Anterior cingulate cortex (tissue), 58 donors: ENCODE results near the gene KIF16B.
A peak's percentile ranks its signal among the peaks of the same experiment; 100 is the strongest.

Experiments used
- DNase-seq, 58 donors: peaks; one replicate each; lab custom pipeline; 2025; lab: John Stamatoyannopoulos, UW

The KIF16B gene

DNA sequence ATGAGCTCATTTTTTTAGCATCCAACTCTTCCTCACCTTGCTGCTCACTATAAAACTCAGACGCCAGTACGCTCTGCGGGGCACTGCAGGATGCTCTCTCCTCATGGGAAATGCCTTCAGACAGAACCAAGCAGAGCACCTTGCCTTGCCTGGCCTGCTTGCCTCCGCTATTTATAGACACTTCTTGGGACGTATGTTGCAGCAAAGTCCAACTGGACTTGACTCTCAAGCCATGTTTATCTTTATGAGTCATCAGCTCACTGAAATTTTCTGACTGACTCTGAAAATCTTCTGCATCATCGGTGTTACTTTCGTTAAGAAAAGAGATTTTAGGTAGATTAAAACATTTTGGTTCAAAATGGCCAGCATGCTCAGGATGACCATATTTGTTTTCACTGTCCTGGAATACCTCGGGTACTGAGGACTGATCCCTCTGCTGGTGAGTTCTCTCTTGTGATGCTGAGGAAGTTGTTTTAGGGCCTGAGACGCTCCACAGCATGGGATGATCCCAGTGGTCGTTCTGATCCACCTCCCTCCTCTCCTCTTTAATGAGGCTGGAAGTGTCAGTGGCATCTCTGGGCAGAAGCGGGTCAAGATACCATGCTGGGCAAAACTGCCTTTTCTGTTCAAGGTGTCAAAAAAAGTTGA is 204.5 kb downstream of the KIF16B start:
- no peak for DNase-seq

DNA sequence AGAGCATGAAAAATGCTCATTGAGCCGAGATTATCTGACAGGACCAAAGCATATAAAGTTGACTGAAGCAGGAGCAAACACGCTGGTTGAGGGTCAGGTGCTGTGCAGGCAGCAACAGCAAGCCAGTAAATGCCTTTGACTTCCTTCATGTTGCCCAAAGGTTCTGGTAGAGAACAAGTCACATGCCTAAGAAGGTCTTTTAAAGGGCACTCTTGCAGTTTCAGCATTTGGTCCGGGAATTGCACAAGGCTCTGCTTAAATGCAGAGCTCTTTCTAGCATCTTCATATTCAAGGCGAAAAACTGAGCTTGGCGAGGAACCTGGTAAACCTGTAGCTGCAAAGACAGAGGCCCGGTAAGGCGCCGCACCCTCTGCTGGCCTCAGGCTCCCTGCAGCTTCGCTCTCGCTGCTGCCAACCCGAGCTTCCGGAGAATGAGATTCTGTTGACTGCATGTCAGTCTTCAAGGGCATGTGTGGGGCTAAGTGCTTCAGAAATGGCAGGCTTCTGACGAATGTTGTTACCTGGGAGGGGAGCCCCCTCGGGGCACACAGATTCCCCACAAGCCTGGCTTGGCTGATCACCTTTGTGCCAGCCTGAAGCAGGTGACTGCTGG is 205.2 kb downstream of the KIF16B start:
- DNase-seq = no peak

DNA sequence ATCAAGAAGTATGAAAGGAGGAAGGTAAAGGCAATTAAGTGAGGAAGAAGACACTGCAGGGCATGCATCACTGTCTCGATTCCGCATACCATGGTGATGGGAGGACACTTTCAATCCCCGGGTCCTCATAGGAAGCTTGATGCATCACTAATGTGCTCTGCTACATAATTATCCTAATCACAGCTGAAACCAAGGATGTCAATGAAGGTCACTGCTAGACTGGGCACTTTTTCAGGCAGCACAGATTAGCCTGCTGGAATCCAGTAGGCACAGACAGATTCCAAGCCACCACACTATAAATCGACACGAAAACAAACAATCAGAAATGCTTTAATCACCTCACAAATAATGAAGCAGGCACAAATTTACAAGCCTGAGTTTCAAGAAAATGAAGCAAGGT is 206.7 kb downstream of the KIF16B start:
- DNase-seq = no peak

DNA sequence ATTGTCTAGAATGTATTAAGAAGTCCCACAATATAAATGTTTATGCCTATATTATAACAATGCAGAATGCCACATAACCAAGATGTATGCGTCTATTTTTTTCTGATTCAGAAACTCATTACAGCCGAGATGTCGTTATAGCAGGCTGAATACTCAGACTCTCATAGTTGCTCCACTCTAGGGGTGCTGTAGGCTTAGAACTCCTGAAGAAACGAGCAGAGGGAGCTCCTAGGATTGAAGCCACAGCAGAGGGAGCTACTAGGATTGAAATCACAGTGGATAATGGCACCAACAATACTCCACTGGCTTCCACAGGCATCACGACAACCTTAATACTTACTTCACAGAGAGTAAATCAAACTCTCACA is 208.9 kb downstream of the KIF16B start:
- peak in 1 of 58 donors; percentile 29 for DNase-seq

DNA sequence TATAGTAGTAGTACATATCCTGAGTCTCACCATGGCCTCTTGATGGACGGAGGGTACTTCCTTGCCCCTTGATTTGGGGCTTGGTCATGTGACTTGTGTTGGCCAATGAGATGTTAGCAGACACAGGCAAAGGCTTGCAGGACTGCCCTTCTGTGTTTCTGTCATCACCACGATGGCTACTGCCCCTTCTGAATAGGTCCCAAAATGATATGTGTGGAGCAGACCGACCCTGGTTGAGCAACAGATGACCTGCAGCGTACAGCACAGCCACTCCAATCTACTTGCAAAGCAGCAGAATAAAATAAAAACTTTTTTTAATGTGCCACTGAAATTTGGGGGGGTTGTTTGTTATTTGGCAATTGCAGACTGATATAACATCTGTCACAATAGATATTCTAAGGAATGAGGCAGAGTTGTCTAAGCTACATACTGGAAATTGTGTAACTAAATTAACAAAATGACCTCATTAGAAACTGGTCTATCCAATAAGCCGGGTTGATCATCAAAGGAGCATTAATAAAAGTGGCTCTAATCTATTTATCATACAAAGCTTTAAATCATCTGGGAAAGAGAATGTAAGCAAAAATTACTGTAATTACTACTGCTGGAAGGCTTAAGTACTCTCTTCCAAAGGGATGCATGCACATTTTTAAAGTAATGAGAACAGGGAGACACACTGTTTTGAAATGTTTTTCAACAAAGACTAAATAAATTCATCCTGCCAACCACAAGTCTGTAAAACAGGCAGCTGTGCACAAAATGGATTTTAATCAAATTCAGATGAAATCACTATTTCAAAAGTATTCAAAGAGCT is 209.5 kb downstream of the KIF16B start:
- DNase-seq = no peak

DNA sequence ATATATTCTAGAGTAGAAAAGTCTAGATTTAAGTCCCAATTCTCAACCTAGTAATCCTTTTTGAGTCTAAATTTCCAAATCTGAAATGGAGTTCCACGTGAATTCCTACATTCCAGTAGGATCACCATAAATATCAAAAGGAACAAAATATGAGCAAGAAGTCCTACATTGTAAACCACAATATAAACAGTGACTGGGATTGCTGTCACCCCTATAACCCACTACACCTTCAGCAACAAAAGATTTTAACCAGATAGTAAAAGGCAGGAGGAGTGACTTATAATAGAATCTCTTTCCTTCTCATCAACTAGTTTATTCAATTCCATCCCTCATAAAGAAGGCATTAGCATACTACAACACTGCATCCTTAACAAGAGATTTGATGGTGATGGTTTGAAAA is 210.6 kb downstream of the KIF16B start:
- DNase-seq = no peak

DNA sequence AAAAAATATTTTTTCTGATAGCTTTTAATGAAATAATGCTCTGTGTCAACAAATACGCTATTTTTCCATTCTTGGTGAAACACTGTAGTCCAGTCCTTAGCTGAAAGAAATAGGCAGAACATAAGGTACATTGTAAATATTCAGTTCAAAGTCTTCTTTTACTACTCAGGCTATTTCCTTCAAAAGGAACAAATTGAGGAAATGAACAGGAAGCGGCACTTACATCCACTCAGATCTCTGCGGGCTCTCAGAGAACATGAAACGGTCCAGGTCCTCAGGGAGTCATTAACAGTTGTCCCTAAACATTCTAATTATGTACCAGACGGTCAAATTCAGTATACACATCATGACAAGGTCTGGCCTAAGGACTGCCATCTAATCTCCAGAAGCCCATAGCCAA is 212.6 kb downstream of the KIF16B start:
- DNase-seq = no peak

DNA sequence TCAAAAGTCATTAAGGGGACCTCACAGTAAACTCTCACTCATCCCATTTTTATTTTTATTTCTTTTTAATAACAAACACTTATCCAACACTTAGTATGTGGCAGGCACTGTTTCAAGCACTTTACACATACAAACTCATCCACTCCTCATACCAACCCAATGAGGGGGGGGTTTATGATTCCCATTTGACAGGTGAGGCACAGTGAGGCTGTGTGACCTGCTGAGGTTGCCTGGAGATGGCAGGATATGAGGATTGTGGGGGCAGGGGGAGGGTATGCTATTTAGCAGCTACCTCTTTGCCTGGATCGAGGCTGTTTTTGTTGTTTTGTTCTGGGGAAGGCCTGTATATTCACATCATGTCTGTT is 219.8 kb downstream of the KIF16B start:
- DNase-seq = no peak

DNA sequence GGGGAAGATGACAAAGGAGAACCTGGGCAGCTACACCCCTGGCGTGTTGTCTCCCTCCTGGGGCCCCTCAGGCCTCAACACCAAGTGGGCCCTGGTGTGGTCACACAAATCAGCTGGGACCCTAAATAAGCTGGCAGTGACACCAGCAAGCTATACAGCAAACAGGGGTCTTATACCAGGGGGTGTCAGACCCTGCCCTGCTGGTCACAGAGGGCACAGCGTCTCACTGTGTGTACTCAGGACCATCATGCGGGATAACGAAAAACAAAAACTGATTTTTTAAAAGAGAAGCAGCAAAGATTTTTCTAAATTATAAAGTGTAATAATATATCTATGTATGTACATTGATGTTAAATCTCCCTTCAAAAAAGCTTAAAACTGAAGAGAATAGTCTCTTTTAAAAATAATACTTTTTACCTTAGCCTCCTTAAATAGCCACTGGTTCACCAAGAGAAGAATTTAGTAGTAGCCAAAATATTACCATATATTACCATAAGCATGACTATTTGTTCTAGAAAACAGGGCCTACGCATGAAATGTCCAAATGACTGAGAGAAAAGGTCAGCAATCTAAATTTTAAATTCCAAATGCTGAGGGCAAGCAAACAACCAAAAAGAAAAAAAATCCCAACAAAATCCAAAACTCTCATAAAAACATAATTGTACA is 220.4 kb downstream of the KIF16B start:
- no peak for DNase-seq

DNA sequence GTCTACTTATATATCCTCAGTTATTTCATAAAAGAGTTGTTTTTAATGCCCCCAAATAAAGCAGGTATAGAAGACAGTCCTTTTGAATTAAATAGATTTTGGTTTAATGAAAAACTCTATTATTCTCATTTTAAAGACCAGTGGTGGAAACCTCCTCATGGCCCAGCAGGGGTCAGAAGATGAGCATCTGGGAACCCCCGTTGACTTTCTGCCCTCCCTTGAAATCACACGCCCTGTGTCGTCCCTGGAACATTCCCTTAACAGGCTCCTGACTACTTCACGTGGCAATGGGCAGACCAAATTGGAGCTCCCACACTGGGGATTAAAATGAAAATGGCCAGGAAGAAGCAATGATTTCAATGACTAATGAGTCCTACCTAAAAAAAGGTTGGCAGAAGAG is 220.9 kb downstream of the KIF16B start:
- DNase-seq = no peak

DNA sequence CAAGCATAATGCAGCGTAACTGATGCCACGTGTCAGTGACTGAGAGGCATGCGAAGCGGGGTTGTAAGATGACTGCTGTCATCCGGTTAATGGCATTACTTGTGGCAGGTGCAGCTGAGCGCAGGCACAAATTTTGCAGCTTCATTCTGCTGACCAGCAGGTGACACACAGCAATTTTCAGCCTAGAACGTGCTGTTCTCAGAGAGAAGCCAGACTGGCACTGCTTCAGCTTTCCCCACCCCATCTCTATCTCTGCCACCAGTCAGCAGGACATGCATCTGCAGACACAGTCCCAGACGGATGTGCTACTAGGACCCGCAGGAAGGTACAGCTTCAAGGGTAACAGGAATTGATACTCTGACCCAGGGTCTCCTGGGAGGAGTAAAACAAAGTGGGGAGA is 221.8 kb downstream of the KIF16B start:
- peak in 1 of 58 donors; percentile 4 for DNase-seq

DNA sequence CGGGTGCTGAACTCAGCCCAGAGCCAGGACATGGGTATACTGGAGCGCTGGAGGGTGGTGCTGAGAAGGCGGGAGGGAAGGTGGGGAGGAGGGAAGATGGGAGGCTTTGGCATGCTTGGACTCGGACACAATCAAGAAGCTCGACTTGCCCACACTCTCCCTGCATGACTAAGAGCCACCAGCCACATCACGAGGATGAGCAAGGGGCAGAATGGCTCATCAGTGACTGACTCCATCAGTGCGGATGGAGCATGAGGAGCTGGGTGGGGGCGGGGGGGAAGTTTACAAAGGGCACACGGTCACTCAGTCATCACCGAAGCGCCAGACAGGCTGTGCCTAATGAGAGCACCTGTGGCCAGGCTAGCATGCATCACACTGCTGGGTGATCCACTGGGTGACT is 222.8 kb downstream of the KIF16B start:
- DNase-seq = peak in 8 of 58 donors; percentile 5 to 66 (median 26)

DNA sequence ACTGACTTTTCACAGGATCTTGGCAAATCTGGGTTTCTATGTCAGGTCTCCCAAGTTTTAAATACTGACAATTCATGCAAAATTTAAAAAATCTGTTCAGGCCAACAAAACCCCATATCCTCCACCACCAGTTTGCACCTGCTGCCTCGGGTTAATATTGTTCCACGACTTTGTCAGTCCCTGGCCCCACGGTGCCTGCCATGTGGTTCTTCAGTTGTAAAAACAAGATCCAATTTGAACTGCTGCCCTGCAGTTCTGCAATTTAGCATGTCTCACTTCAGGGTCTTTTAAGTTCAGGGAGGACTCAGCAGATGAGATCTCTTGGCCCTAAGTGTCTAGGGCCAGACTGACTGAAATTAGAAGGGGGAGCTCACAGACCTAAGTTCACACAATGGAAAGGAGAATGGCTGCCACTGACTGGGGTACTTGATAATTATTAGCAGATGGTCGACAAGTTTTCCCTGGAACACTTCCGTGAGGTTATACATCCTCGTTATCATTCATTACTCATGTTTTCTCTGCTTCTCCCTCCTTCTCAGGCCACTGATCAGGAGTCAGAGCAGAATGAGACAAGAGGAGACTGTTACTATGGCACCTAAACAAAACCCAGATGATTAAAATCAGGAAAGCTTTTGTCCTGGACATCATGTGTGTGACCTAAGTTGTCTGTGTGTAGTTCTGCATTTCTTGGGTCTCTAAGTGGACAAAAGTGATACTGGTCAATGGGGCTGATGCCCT is 223.6 kb downstream of the KIF16B start:
- DNase-seq = no peak

DNA sequence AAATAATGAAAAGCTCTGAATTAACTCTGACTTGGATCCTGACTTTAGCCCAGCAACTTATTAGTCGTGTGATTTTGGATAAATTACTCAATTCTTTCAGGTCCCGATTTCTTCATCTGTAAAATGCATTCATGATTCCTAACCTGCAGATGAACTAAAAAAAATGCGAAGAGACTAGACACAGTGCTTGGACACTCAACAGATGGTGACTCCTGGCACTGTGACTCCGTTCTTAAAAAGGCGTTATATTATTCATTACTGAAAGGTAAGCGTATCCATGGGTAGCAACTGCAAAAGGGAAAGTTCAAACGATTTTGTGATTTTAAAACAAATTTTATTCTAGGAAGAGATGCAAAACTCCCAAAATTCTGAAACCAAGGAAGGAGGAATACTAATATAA is 226.3 kb downstream of the KIF16B start:
- no peak for DNase-seq

DNA sequence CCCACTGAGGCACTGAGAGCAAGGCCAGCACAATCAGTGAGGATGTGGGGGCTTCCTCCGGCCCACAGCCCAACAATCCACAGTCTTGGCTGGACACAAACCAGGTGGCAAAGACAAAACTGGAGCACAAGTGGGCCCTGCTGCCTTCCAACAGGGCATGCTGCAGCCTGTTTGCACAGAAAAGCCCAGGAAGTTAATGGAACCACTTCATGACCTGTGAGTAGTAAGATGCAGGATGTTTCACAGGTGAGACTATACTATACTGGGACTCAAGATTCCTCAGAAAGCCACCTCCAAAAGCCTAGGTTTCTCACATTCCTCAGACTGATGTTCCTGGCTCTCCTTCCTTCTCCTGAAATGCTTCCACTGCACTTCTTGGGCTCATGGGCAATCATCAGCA is 235.5 kb downstream of the KIF16B start:
- DNase-seq = no peak

DNA sequence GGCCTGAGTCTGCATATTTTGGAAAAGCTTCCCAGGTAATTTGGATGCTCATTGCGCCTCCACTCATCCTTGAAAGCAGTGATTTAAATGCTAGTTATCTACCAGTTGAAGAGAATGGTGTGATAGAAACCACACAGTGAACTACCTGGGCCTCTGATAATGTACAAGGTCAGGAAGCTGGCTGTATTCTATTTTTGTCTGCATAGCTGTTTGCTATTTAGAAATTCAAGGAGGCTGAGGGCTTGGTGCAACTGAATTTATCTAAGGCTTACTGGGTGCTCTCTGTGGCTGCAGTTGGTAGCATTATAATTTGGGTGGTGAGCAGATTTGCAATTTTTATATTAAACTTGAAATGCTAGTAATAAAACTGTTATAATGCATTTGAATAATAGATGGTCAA is 245.6 kb downstream of the KIF16B start:
- no peak for DNase-seq

DNA sequence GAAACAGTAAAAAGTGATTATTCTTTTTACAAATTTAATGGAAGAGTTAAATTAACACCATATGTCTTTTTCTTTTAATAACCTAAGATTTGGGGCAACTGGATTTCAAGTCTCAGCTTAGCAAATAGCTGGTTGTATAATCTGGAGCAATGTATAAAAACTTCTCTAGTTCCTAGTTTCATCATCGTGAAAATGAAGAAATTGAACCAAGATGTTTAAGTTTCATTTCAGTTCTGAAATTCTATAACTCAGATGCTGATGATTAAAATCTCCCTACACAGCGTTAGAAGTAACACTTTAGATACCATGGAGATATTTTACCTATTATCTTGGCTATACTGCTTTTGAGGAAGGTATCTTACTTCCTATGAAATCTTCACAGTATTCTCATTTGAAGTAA is 252.0 kb downstream of the KIF16B start:
- DNase-seq = no peak

DNA sequence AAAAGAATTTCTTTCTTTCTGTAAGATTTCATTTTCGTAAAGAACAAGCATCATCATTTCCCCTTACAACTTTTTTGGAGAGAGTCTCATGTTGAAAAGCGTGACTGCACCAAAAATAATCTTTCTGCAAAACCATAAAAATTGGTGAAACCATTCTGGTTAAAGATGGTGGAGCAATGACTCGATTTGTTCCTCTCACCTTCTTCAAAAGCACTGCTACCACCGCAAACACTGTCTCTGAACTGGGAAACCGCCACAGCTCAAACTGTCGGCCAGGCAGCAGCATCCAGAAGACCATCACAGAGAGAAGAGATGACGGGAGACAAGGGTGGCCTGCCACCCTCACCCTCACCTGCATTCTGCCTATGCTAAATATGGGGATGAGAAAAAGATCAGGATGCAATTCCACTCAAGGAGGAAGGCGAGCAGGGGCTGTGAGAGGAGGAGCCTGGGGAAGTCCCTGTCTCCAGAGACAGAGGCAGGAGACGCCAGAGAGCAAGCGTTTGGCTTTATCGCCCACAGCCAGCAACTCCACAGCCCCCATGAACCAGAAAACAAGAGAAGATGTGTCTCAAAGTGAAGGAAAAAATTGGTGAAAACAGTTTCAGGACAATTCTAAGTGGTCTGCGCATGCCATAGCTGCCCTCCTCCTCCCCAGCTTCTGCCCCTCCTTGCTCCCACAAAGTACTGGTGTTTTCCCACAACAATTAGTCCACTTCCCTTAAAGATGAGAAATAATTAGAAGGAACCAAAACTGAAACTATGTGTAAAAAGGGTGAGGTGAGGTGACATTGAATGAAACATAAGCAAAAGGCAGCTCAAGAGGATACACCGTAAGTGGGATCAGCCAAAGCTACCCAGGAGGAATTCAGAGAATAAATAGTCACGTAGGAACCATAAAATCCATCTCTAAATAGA is 255.5 kb downstream of the KIF16B start:
- DNase-seq = no peak

DNA sequence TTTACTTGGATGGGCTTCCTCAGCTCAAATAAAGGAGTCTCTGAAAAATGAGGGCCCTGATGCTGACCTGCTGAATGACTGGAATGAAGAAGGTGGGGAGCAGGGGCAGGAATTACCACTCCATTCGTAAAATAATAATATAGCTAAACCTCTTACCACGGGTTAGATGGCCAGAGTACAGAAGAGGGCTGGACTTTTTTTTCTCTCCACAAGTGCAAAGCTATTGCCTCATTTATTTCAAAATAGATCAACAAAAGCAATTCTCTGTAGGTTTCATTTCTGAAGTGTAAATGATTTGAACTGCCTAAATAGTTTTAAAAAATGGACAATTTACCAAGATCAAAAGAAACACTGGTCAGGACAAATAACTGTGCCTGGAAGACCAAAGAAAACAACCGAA is 256.7 kb downstream of the KIF16B start:
- no peak for DNase-seq

DNA sequence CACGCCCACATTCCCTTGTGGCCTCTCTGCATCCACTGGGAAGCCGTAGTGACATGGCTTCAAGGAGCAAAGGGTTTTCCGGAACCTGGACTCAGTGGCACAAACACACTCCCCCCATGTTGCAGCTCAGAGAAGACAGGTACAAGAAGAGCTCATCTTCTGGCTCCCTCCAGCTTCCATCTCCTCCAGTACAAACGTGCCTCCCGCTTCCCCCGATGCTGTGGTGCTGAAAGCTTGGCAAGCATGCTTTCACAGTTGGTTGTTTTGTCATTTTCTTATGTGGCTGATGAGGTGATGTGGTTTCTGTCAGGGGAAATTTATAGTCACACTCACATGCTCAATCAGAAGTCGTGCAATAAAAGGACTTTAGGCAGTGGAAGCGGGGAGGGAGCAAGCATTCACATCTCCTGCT is 258.5 kb downstream of the KIF16B start:
- DNase-seq = peak in 17 of 58 donors; percentile 4 to 42 (median 24)
